ENCODE results near the gene ASAP2.
"Not testable (repeated sequence)": the region's sequence is repeated elsewhere in the genome, so short reads cannot be mapped to it uniquely, and the experiment has no call there.

Gene ASAP2

GRCh38 chr2:9380702-9381628, 174.4 kb downstream of the ASAP2 start:
- peak; percentile 53 for DNase-seq (ENCODE audit: low spot score)

- no peak for DNase-seq (ENCODE audit: low spot score)
These were observed 176.1 kb downstream of the ASAP2 start for GRCh38 chr2:9382604-9383235.

- DNase-seq (ENCODE audit: low spot score): no peak
These were observed 177.9 kb downstream of the ASAP2 start for GRCh38 chr2:9384521-9384920.

- no peak for DNase-seq (ENCODE audit: low spot score)
These were observed 179.2 kb downstream of the ASAP2 start for GRCh38 chr2:9385841-9386240.

GRCh38 chr2:9388199-9388681, 181.6 kb downstream of the ASAP2 start:
- no peak for DNase-seq (ENCODE audit: low spot score)

GRCh38 chr2:9388950-9389911, 182.6 kb downstream of the ASAP2 start:
- no peak for DNase-seq (ENCODE audit: low spot score)

- no peak for DNase-seq (ENCODE audit: low spot score)
These were observed 183.7 kb downstream of the ASAP2 start for GRCh38 chr2:9390151-9390850.

- DNase-seq (ENCODE audit: low spot score): no peak
These were observed 184.4 kb downstream of the ASAP2 start for GRCh38 chr2:9390991-9391390.

- no peak for DNase-seq (ENCODE audit: low spot score)
These were observed 185.5 kb downstream of the ASAP2 start for GRCh38 chr2:9391961-9392720.

- no peak for DNase-seq (ENCODE audit: low spot score)
These were observed 186.5 kb downstream of the ASAP2 start for GRCh38 chr2:9392898-9393765.

- no peak for DNase-seq (ENCODE audit: low spot score)
These were observed 188.2 kb downstream of the ASAP2 start for GRCh38 chr2:9394816-9395215.

- no peak for DNase-seq (ENCODE audit: low spot score)
These were observed 190.6 kb downstream of the ASAP2 start for GRCh38 chr2:9397201-9397600.

GRCh38 chr2:9398251-9398650, 191.6 kb downstream of the ASAP2 start:
- not testable (repeated sequence) for DNase-seq (ENCODE audit: low spot score)

- no peak for DNase-seq (ENCODE audit: low spot score)
These were observed 192.5 kb downstream of the ASAP2 start for GRCh38 chr2:9398881-9399780.

- no peak for DNase-seq (ENCODE audit: low spot score)
These were observed 193.9 kb downstream of the ASAP2 start for GRCh38 chr2:9400268-9401058.

GRCh38 chr2:9401059-9401547, 194.5 kb downstream of the ASAP2 start:
- no peak for DNase-seq (ENCODE audit: low spot score)

GRCh38 chr2:9401646-9402371, 195.2 kb downstream of the ASAP2 start:
- DNase-seq (ENCODE audit: low spot score): no peak

Data from AG08396 (cell line).